B cell (primary cell): Measurements from ENCODE around the gene SLC5A2.

ENCODE experiments used
- EZH2 ChIP-seq: IDR thresholded peaks from 2 replicates; pipeline ENCODE4 v1.6.1; 2012; ENCODE audit warnings: borderline replicate concordance, low read depth, mild to moderate bottlenecking, moderate library complexity, low read length; ENCODE audit not compliant: insufficient read depth, poor library complexity, severe bottlenecking
- TF ChIP-seq, protein P1 (sequence below): fragments of 200-600 bp; IDR thresholded peaks from one replicate; pipeline ENCODE4 v1.8.0; 2022; ENCODE audit warnings: antibody characterized with exemption, mild to moderate bottlenecking

- TF ChIP-seq, protein P1, sequence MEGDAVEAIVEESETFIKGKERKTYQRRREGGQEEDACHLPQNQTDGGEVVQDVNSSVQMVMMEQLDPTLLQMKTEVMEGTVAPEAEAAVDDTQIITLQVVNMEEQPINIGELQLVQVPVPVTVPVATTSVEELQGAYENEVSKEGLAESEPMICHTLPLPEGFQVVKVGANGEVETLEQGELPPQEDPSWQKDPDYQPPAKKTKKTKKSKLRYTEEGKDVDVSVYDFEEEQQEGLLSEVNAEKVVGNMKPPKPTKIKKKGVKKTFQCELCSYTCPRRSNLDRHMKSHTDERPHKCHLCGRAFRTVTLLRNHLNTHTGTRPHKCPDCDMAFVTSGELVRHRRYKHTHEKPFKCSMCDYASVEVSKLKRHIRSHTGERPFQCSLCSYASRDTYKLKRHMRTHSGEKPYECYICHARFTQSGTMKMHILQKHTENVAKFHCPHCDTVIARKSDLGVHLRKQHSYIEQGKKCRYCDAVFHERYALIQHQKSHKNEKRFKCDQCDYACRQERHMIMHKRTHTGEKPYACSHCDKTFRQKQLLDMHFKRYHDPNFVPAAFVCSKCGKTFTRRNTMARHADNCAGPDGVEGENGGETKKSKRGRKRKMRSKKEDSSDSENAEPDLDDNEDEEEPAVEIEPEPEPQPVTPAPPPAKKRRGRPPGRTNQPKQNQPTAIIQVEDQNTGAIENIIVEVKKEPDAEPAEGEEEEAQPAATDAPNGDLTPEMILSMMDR: no peak
- no peak for TF ChIP-seq EZH2
These were observed 54.0 kb downstream of the SLC5A2 start for GRCh38 chr16:31536804-31537361.
